ENCODE measurements around the gene PCGF2.

The PCGF2 gene

DNA sequence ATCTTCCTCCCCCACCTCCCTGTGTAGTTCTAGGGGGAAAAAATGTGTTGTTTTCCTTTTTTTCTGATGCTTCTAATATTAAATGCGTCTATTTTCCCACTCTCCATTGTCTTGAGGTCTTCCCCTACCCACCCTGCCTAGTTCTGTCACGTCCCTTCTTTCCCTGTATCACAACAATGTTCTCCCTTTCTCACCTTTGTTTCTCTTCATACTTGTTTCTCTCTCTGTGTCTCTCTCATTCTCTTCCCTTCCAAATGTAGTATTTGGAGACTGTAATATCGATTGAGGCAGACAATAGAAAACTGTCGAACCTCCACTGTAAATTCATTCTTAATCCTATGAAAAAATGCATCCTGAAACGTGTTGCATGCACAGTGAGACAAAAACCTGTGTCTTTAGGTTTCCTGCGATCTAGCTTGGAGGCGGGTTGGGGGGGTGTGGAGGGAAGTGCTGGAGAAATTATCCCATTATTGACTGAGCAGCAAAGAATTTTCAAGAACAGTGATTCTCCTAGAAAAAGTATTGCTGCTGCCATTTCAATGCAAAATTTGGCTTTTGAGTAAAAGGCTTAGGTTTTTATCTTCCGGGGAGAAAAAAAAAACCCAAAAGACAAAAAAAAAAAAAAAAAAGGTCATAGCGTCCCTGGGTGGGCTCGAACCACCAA, 3.1 kb upstream of the PCGF2 start:
- no peak for DNase-seq (ENCODE audit: low spot score)

- no peak for DNase-seq (ENCODE audit: low spot score)
These were observed 2.4 kb upstream of the PCGF2 start for GRCh38 chr17:38750312-38751121.

DNA sequence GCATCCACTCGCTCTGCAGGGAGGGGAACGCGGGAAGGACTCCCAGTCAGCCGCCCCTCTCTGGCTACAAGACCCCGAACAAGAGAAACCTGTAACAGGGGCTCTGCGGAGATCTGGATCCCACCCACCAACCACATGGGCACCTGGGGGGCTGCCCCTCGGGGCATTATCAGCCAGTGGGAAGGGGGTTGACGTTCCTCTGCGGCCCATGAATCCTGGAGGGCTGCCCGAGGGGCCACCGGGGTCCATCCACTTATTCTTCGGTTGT, 1.8 kb upstream of the PCGF2 start:
- no peak for DNase-seq (ENCODE audit: low spot score)

- DNase-seq (ENCODE audit: low spot score) = no peak
These were observed 1.3 kb upstream of the PCGF2 start for GRCh38 chr17:38749223-38750043.

DNA sequence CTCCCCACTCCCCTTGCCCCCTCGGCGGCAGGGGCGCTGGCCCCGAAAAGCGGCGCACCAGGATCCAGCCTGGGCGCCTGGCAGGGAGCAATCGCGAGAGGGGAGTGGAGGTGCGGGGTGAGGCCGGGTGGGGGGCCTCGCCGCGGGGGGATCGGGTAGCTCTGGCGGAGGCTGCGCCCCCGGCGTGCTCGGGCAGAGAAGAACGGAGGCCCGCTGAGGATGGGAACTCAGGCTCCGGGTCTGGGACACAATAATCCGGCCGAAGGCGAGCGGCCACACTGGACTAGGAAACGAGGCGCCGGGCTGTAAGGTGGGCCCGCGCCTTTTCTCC, 721 bp upstream of the PCGF2 start:
- DNase-seq (ENCODE audit: low spot score) = no peak

- DNase-seq (ENCODE audit: low spot score) = no peak
These were observed 530 bp downstream of the PCGF2 start for GRCh38 chr17:38747463-38748148.

DNA sequence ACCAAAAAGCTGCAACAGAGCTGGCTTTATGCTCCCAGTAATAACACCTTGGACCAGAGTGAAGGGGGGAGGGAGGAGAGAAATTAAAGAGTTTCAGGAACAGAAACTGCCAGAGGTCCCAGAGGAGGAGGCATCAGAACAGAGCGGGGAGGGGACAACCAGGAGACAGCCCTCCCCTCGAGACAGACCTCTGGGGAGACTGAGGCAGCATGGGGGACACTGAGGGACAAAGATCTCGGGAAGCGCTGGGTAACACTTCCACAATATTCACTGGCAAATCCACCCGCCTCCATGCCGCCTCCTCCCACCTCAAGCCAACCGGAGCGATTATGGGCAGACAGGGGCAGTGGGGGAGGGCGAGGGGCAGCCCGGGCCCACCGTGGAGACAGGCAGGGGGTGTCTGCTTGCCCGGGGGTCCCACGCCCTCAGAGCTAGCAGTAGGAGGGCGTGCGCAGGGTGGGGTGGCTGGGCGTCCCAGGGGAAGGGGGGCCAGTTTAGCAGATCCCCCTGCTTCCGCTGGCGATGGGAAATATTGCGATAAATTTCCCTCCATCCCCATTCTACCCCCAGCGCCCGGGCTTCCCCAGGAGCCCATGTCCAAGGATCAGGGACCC, 1.2 kb downstream of the PCGF2 start:
- DNase-seq (ENCODE audit: low spot score) = no peak

DNA sequence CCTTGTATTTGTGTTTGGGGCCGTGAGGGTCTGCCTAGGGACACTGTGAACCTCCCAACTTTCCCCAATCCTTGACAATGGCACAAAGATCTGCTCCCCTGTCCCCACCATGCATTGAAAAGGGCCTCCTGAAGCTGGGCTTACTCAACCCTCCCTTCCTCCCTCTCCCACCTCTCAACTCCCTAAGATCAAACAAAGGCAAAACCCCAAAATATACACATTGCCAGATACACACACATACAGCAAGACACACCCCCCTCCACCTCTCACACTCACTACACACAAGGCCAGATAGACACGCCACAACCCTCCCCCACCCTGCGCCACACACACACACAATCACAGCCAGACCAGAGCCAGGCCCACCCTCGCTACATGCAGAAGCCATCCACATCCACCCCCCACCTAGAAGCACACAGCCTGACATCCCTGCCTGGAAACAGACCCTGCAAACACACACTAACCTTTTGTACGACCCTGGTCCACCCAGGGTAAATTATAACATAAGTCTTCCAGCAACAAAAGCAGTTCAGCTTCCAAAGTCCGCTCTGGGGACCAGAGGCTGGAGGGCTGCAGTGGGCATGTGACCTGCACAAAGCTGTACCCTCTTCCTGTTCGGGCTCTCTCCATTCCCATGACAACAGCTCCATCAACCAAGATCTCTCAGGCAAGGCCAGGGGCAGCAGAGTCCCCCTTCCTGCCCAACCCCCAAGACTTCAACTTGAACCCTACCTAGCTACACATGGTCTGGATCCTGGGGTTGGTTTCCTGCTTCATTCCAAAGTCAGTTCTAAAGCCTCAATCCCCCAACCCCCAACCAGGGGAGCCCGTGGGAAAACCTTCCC, 1.9 kb downstream of the PCGF2 start:
- no peak for DNase-seq (ENCODE audit: low spot score)

- DNase-seq (ENCODE audit: low spot score) = no peak
These were observed 2.6 kb downstream of the PCGF2 start for GRCh38 chr17:38745545-38745944.

- no peak for DNase-seq (ENCODE audit: low spot score)
These were observed 4.5 kb downstream of the PCGF2 start for GRCh38 chr17:38743556-38744171.

DNA sequence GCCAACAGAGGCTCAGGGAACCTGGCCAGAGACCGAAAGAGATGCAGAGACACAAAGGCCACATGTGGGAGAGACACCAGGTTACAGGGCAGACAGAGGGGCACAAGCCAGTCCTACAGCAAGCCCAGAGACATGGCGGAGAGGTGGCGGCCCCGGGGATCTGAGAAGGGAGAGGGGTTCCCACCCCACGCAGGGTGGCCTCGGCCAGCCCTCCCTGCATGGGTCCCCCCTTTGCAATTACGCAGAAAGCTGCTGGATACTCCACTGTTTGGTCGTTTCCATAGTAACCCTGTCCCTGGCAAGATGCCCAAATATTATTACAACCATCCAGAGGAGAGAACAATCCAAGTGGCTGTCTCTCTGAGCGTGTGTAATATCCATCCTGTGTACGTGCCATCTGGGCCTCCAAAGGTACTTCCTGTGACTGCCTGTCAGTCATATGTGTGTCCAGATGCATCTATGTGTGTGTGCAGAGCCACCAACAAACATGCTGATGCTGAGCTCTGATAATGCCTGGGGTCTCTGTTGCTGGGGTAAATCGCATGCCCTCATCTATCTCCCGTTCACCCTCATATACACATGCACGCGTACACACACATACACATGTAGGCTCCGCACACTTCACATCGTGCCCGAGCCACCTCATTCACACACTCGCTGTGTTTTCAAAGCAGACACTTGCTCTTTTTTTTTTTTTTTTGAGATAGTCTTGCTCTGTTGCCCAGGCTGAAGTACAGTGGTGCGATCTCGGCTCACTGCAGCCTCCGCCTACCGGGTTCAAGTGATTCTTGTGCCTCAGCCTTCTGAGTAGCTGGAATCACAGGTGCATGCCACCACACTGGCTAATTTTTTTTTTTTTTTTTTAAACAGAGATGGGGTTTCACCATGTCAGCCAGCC, 5.5 kb downstream of the PCGF2 start:
- DNase-seq (ENCODE audit: low spot score) = no peak

- no peak for DNase-seq (ENCODE audit: low spot score)
These were observed 6.2 kb downstream of the PCGF2 start for GRCh38 chr17:38741921-38742410.

DNA sequence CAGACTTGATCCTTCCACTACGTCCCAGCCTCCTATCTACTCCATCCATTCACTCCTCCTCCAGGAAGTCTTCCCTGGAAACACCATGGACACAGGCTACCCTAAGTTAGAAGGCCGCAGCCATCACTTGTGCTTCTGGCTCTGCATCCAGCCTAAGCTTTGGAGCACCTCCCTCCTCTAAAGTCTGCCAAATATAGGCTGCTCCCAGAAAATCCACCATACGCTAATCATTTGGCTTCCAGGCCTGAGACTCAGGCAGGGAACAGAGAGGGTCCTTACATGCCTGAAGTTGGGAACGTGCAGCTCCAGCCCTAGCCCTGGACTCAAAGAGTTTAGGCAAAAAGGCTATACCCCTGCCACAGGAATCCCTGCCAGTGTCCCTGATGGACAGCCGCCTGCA, 6.7 kb downstream of the PCGF2 start:
- DNase-seq (ENCODE audit: low spot score) = no peak

GRCh38 chr17:38740806-38741205, 7.3 kb downstream of the PCGF2 start:
- no peak for DNase-seq (ENCODE audit: low spot score)

GRCh38 chr17:38740044-38740443, 8.1 kb downstream of the PCGF2 start:
- no peak for DNase-seq (ENCODE audit: low spot score)

GRCh38 chr17:38739305-38739704, 8.8 kb downstream of the PCGF2 start:
- DNase-seq (ENCODE audit: low spot score) = no peak

DNA sequence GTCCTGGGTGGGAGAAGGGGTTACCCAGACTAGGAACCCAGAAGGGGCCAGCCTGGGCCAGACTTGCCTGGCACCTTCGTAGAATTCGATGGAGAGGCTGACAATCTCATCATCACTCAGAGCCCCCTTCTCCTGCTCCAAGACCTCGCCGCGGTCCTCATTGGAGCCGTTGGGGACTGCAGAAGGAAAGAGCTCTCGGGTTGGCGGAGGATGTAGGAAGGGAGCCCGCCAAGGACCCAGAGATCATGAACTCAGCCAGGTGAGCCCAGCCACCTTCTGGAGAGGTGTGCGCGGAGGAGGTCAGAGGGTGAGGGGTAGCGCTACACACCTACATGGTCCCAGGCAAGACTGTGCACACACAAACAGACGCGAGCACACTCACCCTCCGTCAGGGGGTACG, 9.4 kb downstream of the PCGF2 start:
- DNase-seq (ENCODE audit: low spot score) = no peak

DNA sequence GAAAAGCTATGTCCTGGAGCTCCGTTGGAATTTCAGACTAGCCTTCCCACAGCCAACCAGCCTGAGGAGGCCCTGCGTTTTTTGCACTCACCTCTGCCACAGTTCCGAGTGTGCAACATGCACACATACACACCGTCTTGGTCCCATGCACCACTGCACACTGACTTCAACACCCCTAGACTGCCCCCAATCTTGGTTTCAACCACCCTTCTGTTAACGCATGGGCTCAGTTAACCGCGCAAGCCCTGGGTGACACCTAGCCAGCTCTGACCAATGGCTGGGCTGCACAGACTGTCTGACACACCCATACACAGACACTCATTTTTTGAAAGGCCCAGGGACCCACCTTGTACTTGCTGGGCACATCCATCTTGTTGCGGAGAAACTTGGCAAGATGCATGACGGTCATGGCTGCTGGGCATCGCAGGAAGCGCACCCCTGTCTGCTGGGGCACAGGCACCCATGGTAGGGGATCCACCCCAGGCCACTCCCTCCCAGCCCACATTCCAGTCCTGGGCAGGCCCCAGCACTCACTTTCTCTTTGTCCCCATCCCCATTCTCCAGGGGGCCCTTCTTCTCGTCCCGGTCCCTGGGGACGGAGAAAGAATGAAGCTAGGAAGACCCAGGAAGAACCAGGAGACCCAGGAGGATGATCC, 10.0 kb downstream of the PCGF2 start:
- DNase-seq (ENCODE audit: low spot score) = no peak

Data from CD4-positive, alpha-beta T cell treated with Interleukin-15 for 4 hours (primary cell).